ENCODE data around the gene KLF14. TPM values are rescaled to one million over a fixed set of nuclear protein-coding genes. Genes with fewer than 3 reads are reported as not detected.
A peak's percentile ranks its signal among the peaks of the same experiment; 100 is the strongest.

KLF14 gene
- total RNA-seq, 1 experiment from 2014 or later = not detected

- TF ChIP-seq ATF6 (CRISPR knock-in tag; IDR thresholded peaks at IDR 0.05) (no peak), TEAD1 (CRISPR knock-in tag; IDR thresholded peaks at IDR 0.05) (peak; percentile 38; the same call in 1 of the 2 replicates), ZNF263 (CRISPR knock-in tag; IDR thresholded peaks at IDR 0.05; ENCODE audit: low read depth) (no peak), FOXJ3 (CRISPR knock-in tag; IDR thresholded peaks at IDR 0.05; ENCODE audit: borderline replicate concordance) (no peak), SMAD4 (CRISPR knock-in tag; IDR thresholded peaks at IDR 0.05) (no peak), SMAD3 (CRISPR knock-in tag; IDR thresholded peaks at IDR 0.05; ENCODE audit: borderline replicate concordance) (peak; percentile 31; the same call in 1 of the 2 replicates), CBFB (CRISPR knock-in tag; IDR thresholded peaks at IDR 0.05; ENCODE audit: low read depth) (no peak), FOXK1 (CRISPR knock-in tag; IDR thresholded peaks at IDR 0.05) (no peak), E2F1 (CRISPR knock-in tag; IDR thresholded peaks at IDR 0.05) (no peak), OVOL2 (CRISPR knock-in tag; IDR thresholded peaks at IDR 0.05; ENCODE audit: borderline replicate concordance) (no peak), CTCF (IDR thresholded peaks at IDR 0.05) (no peak), GTF2I (CRISPR knock-in tag; conservative IDR thresholded peaks at IDR 0.05) (no peak), ERG (CRISPR knock-in tag; IDR thresholded peaks at IDR 0.05) (no peak), MXD4 (CRISPR knock-in tag; IDR thresholded peaks at IDR 0.05; ENCODE audit: borderline replicate concordance) (no peak), HMGXB4 (CRISPR knock-in tag; IDR thresholded peaks at IDR 0.05) (peak; percentile 13; the same call in 1 of the 2 replicates), TP53 (CRISPR knock-in tag; IDR thresholded peaks at IDR 0.05) (peak; percentile 88), ZBTB21 (CRISPR knock-in tag; IDR thresholded peaks at IDR 0.05; ENCODE audit: borderline replicate concordance) (no peak), ZNF232 (CRISPR knock-in tag; IDR thresholded peaks at IDR 0.05) (0 out of 2 replicates have a peak, but pooled peaks have one; percentile 9), ZNF317 (CRISPR knock-in tag; IDR thresholded peaks at IDR 0.05; ENCODE audit: borderline replicate concordance, low read depth) (no peak), ZMAT4 (CRISPR knock-in tag; IDR thresholded peaks at IDR 0.05) (no peak), AFF4 (CRISPR knock-in tag; IDR thresholded peaks at IDR 0.05; ENCODE audit: borderline replicate concordance) (no peak), TCF7 (CRISPR knock-in tag; IDR thresholded peaks at IDR 0.05; ENCODE audit: low read depth) (no peak), NR3C1 (CRISPR knock-in tag; conservative IDR thresholded peaks at IDR 0.05; ENCODE audit: low read depth) (no peak), HMGA2 (CRISPR knock-in tag; IDR thresholded peaks at IDR 0.05) (no peak), ETV6 (CRISPR knock-in tag; IDR thresholded peaks at IDR 0.05) (no peak), ATF3 (CRISPR knock-in tag; conservative IDR thresholded peaks at IDR 0.05) (no peak)
These were observed 752 bp downstream of the KLF14 start (continued) for GRCh38 chr7:130732980-130733930.
